ENCODE data around the gene CNTNAP2.

DNA sequence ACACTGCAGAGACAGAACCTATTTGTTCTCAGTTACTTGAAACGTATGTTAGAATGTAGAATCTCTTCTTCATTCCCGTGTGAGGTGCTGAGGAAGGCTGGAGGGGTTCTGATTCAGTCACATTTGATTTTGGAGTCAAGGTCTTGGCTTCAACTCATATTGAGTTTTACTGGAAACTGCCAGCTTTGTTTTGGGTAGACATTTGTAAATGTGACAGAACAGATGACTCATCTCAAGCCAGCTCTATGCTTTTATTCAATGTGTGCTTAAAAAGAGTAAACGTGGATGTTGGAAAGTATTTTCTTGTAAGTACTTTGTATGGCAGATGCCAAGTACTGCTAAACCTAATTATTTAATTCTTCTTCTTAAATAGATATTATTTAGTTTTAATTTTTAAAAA lies 1693.2 kb downstream of the CNTNAP2 start:
- TF ChIP-seq CTCF (IDR thresholded peaks at IDR 0.05) (no peak), POLR2A (IDR thresholded peaks at IDR 0.05) (no peak)

All from lower leg skin (tissue), 3 donors.